HepG2 (cell line): ENCODE data around the gene SAPCD1. TPM values are rescaled to one million over a fixed set of nuclear protein-coding genes. Genes with fewer than 3 reads are reported as not detected.

Experiments
- BHLHE40 ChIP-seq: IDR thresholded peaks from 2 replicates; pipeline ENCODE4 v1.6.1; 2011; ENCODE audit warnings: low read length, improper control_type of control experiment
- CAMTA2 ChIP-seq: sonication (generic); formaldehyde crosslinking; IDR thresholded peaks from 2 replicates; pipeline ENCODE4 v1.4.0; 2020; ENCODE audit warnings: mild to moderate bottlenecking, missing genetic modification reagents, borderline replicate concordance
- CENPX ChIP-seq: sonication (generic); formaldehyde crosslinking; IDR thresholded peaks from 2 replicates; pipeline ENCODE4 v1.9.0; 2021; ENCODE audit warnings: mild to moderate bottlenecking, missing genetic modification reagents, moderate library complexity
- ETV6 ChIP-seq: sonication (generic); formaldehyde crosslinking; conservative IDR thresholded peaks from 2 replicates; pipeline ENCODE4 v1.4.0; 2020; ENCODE audit warnings: missing genetic modification reagents
- NFKB2 ChIP-seq: sonication (generic); formaldehyde crosslinking; IDR thresholded peaks from 2 replicates; pipeline ENCODE4 v1.4.0; 2020; ENCODE audit warnings: missing genetic modification reagents, borderline replicate concordance
- NRL ChIP-seq: sonication (generic); formaldehyde crosslinking; IDR thresholded peaks from 2 replicates; pipeline ENCODE4 v1.5.0; 2020; ENCODE audit warnings: missing genetic modification reagents, mild to moderate bottlenecking, moderate library complexity, borderline replicate concordance
- TBL1XR1 ChIP-seq: fragments of 150-350 bp; IDR thresholded peaks from 2 replicates; pipeline ENCODE4 v1.6.1; 2014; ENCODE audit warnings: borderline replicate concordance, low read length; ENCODE audit not compliant: partially characterized antibody
- THYN1 ChIP-seq: sonication (generic); formaldehyde crosslinking; IDR thresholded peaks from 2 replicates; pipeline ENCODE4 v1.8.1; 2023; ENCODE audit warnings: low read depth, mild to moderate bottlenecking, moderate library complexity, missing genetic modification reagents, borderline replicate concordance
- TMF1 ChIP-seq: sonication (generic); formaldehyde crosslinking; IDR thresholded peaks from 2 replicates; pipeline ENCODE4 v1.8.1; 2022; ENCODE audit warnings: low read depth, missing genetic modification reagents
- TOE1 ChIP-seq: sonication (generic); formaldehyde crosslinking; IDR thresholded peaks from 2 replicates; pipeline ENCODE4 v1.4.0; 2020; ENCODE audit warnings: mild to moderate bottlenecking, missing genetic modification reagents
- ZBTB38 ChIP-seq: sonication (generic); formaldehyde crosslinking; IDR thresholded peaks from 2 replicates; pipeline ENCODE4 v1.5.1; 2020; ENCODE audit warnings: mild to moderate bottlenecking, missing genetic modification reagents
- ZFX ChIP-seq: sonication (generic); formaldehyde crosslinking; IDR thresholded peaks from 2 replicates; pipeline ENCODE4 v1.4.0; 2020; ENCODE audit warnings: mild to moderate bottlenecking, low read depth, missing genetic modification reagents, moderate library complexity
- polyA plus RNA-seq, 8 experiments: library from polyadenylated mRNA; depleted of rRNA in 3 of 8; stranded (reverse) in 7 of 8; unstranded in 1 of 8; fragments of >200 nt; fragmentation: Illumina TruSeq in 4 of 8; extraction: Trizol in 4 of 8; gene quantifications; 2 replicates each; pipeline versions ENCODE4 v1.2.1 to v1.2.3, GENCODE V29; 2011 to 2016; ENCODE audit warnings: low read depth in 4 of 8, missing spikeins in 1 of 8, mixed read lengths in 1 of 8; ENCODE audit not compliant: insufficient read depth in 1 of 8
- total RNA-seq, 5 experiments: library from RNA; depleted of rRNA; stranded (reverse); fragments of >200 nt; fragmentation: Illumina TruSeq; extraction: Trizol; gene quantifications; 2 replicates each; pipeline ENCODE4 v1.2.3, GENCODE V29; 2016; ENCODE audit warnings: low read depth in 1 of 5
- TF ChIP-seq, protein P1 (sequence below): sonication (generic); formaldehyde crosslinking; IDR thresholded peaks from 2 replicates; pipeline ENCODE4 v1.4.0; 2020; ENCODE audit warnings: missing genetic modification reagents
- TF ChIP-seq, protein P2 (sequence below), 2 experiments: sonication (generic) in 1 of 2; formaldehyde crosslinking in 1 of 2; IDR thresholded peaks; 2 replicates each; pipeline versions ENCODE4 v1.5.1 to v1.6.1; 2011 to 2020; ENCODE audit warnings: borderline replicate concordance in 1 of 2, low read depth in 1 of 2, low read length in 1 of 2, mild to moderate bottlenecking in 1 of 2, missing genetic modification reagents in 1 of 2, moderate library complexity in 1 of 2
- TF ChIP-seq, protein P3 (sequence below): sonication (generic); formaldehyde crosslinking; IDR thresholded peaks from 2 replicates; pipeline ENCODE4 v1.4.0; 2020; ENCODE audit warnings: missing genetic modification reagents, borderline replicate concordance
- TF ChIP-seq, protein P4 (sequence below): sonication (generic); formaldehyde crosslinking; conservative IDR thresholded peaks from 2 replicates; pipeline ENCODE4 v1.5.0; 2020; ENCODE audit warnings: missing genetic modification reagents

SAPCD1 gene
- total and polyA plus RNA-seq, 2 of the 13 experiments (the other 11 are each of a cell fraction or from before 2014, with no cell fraction given), result 2.5 to 3.9 TPM

DNA sequence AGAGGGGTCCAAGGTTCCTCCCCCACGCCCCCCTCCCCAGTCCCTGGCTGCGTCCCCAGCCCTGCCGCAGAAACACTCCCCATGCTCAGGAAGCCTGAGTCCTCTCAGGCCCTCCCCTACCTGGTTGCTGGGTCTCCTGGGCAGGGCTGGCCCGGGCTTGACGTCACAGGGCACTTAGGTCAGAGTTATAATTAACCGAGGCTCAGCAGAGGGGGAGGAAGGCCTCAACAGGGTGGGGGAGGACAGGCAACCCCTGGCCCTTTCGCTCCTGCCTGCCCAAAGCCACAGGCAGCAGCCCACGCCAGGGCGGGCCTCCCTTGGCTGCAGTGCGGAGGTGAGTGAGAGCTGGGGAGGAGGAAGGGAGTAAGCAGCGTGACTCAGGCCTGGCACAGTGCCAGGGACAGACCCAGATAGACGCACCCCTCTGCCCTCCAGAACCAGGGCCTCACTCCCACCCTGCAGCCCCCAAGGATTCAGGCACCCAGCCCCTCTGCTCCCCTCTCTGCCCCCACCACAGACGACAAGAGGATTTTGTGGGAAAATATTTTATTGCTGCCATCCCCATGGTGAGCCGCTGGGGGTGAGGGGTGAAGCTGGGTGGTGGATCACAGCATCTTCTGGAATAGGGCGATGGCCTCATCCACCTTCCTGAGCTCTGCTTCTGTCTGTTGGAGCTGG is 14.7 kb downstream of the SAPCD1 start, which contains the start of gene VWA7 (continued):
- TF ChIP-seq, protein P1, sequence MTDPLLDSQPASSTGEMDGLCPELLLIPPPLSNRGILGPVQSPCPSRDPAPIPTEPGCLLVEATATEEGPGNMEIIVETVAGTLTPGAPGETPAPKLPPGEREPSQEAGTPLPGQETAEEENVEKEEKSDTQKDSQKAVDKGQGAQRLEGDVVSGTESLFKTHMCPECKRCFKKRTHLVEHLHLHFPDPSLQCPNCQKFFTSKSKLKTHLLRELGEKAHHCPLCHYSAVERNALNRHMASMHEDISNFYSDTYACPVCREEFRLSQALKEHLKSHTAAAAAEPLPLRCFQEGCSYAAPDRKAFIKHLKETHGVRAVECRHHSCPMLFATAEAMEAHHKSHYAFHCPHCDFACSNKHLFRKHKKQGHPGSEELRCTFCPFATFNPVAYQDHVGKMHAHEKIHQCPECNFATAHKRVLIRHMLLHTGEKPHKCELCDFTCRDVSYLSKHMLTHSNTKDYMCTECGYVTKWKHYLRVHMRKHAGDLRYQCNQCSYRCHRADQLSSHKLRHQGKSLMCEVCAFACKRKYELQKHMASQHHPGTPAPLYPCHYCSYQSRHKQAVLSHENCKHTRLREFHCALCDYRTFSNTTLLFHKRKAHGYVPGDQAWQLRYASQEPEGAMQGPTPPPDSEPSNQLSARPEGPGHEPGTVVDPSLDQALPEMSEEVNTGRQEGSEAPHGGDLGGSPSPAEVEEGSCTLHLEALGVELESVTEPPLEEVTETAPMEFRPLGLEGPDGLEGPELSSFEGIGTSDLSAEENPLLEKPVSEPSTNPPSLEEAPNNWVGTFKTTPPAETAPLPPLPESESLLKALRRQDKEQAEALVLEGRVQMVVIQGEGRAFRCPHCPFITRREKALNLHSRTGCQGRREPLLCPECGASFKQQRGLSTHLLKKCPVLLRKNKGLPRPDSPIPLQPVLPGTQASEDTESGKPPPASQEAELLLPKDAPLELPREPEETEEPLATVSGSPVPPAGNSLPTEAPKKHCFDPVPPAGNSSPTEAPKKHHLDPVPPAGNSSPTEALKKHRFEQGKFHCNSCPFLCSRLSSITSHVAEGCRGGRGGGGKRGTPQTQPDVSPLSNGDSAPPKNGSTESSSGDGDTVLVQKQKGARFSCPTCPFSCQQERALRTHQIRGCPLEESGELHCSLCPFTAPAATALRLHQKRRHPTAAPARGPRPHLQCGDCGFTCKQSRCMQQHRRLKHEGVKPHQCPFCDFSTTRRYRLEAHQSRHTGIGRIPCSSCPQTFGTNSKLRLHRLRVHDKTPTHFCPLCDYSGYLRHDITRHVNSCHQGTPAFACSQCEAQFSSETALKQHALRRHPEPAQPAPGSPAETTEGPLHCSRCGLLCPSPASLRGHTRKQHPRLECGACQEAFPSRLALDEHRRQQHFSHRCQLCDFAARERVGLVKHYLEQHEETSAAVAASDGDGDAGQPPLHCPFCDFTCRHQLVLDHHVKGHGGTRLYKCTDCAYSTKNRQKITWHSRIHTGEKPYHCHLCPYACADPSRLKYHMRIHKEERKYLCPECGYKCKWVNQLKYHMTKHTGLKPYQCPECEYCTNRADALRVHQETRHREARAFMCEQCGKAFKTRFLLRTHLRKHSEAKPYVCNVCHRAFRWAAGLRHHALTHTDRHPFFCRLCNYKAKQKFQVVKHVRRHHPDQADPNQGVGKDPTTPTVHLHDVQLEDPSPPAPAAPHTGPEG (CRISPR knock-in tag), result no peak
- TF ChIP-seq BHLHE40, result no peak
- TF ChIP-seq, protein P2, sequence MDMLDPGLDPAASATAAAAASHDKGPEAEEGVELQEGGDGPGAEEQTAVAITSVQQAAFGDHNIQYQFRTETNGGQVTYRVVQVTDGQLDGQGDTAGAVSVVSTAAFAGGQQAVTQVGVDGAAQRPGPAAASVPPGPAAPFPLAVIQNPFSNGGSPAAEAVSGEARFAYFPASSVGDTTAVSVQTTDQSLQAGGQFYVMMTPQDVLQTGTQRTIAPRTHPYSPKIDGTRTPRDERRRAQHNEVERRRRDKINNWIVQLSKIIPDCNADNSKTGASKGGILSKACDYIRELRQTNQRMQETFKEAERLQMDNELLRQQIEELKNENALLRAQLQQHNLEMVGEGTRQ (IDR thresholded peaks at IDR 0.05; ENCODE audit: low read depth, low read length), result no peak
- TF ChIP-seq, protein P2 (CRISPR knock-in tag; IDR thresholded peaks at IDR 0.05; ENCODE audit: borderline replicate concordance), result no peak; the same call in 1 of the 2 replicates
- TF ChIP-seq CENPX (CRISPR knock-in tag), result no peak
- TF ChIP-seq, protein P3, sequence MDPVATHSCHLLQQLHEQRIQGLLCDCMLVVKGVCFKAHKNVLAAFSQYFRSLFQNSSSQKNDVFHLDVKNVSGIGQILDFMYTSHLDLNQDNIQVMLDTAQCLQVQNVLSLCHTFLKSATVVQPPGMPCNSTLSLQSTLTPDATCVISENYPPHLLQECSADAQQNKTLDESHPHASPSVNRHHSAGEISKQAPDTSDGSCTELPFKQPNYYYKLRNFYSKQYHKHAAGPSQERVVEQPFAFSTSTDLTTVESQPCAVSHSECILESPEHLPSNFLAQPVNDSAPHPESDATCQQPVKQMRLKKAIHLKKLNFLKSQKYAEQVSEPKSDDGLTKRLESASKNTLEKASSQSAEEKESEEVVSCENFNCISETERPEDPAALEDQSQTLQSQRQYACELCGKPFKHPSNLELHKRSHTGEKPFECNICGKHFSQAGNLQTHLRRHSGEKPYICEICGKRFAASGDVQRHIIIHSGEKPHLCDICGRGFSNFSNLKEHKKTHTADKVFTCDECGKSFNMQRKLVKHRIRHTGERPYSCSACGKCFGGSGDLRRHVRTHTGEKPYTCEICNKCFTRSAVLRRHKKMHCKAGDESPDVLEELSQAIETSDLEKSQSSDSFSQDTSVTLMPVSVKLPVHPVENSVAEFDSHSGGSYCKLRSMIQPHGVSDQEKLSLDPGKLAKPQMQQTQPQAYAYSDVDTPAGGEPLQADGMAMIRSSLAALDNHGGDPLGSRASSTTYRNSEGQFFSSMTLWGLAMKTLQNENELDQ (CRISPR knock-in tag), result no peak
- TF ChIP-seq, protein P4, sequence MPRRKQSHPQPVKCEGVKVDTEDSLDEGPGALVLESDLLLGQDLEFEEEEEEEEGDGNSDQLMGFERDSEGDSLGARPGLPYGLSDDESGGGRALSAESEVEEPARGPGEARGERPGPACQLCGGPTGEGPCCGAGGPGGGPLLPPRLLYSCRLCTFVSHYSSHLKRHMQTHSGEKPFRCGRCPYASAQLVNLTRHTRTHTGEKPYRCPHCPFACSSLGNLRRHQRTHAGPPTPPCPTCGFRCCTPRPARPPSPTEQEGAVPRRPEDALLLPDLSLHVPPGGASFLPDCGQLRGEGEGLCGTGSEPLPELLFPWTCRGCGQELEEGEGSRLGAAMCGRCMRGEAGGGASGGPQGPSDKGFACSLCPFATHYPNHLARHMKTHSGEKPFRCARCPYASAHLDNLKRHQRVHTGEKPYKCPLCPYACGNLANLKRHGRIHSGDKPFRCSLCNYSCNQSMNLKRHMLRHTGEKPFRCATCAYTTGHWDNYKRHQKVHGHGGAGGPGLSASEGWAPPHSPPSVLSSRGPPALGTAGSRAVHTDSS, result no peak
- TF ChIP-seq NFKB2 (CRISPR knock-in tag), result peak; percentile 16; the same call in 1 of the 2 replicates
- TF ChIP-seq TOE1 (CRISPR knock-in tag), result 0 out of 2 replicates have a peak, but pooled peaks have one; percentile 42
- peak; percentile 47; the same call in 1 of the 2 replicates for TF ChIP-seq CAMTA2
- peak; percentile 38; the same call in 1 of the 2 replicates for TF ChIP-seq NRL
- no peak for TF ChIP-seq ZBTB38 (CRISPR knock-in tag)
- TF ChIP-seq THYN1 (CRISPR knock-in tag), result no peak
- TF ChIP-seq ETV6 (CRISPR knock-in tag), result no peak
- TF ChIP-seq TMF1, result no peak
- no peak for TF ChIP-seq TBL1XR1
- TF ChIP-seq ZFX (CRISPR knock-in tag), result peak; percentile 80
